Left ventricle myocardium inferior (tissue), 1 donor: Measurements from ENCODE around the gene POLA2. TPM values are rescaled to one million over a fixed set of nuclear protein-coding genes. Genes with fewer than 3 reads are reported as not detected.

Source experiments
- DNase-seq: peaks from one replicate; pipeline ENCODE4 v3.0.0-alpha.2; 2020
- H3K27ac ChIP-seq: fragments of 200-600 bp; replicated peaks from 2 replicates; pipeline ENCODE4 v1.8.0; 2021
- H3K27me3 ChIP-seq: fragments of 200-600 bp; 2 replicates; pipeline ENCODE4 v1.8.0; 2021; ENCODE audit warnings: low read depth
- H3K36me3 ChIP-seq: fragments of 200-600 bp; 2 replicates; pipeline ENCODE4 v1.8.0; 2021
- H3K4me1 ChIP-seq: fragments of 200-600 bp; 2 replicates; pipeline ENCODE4 v1.8.0; 2021
- H3K4me3 ChIP-seq: fragments of 200-600 bp; 2 replicates; pipeline ENCODE4 v1.8.0; 2021; ENCODE audit warnings: mild to moderate bottlenecking, moderate library complexity
- H3K9me3 ChIP-seq: fragments of 200-600 bp; replicated peaks from 2 replicates; pipeline ENCODE4 v1.8.0; 2021
- CTCF ChIP-seq: fragments of 200-600 bp; IDR thresholded peaks from 2 replicates; pipeline ENCODE4 v1.8.0; 2021; ENCODE audit warnings: antibody characterized with exemption, mild to moderate bottlenecking, borderline replicate concordance
- intact Hi-C: fragments of 100-400 bp; cut with micrococcal nuclease; formaldehyde crosslinking; loops from one replicate; pipeline ENCODE4 v1.11.0; 2022
- total RNA-seq: library from RNA; stranded (reverse); fragmentation: NEBNext Ultra II Directional; extraction: Animal tissue kit (Norgen Biotek cat#: 25700); gene quantifications from one replicate; pipeline ENCODE4 v1.2.1, GENCODE V29; 2021
- donor health status: DM: no; HTN: yes; CAD: no; lungs with severe emphysema.

POLA2 gene
- total RNA-seq, 1 donor from 2014 or later = 3.8 TPM

GRCh38 chr11:65279741-65280440 lies 18.1 kb downstream of the POLA2 start:
- Histone ChIP-seq H3K36me3 (peaks cover 29% of the 10 kb centered on the region), H3K27me3 (no peaks in the 10 kb centered on the region), H3K27ac (peak overlapping the region; percentile 69), H3K4me3 (no peak overlapping the region), H3K9me3 (no peaks in the 10 kb centered on the region), H3K4me1 (peaks cover 28% of the 10 kb centered on the region)
- intact Hi-C loops = loop anchor here (5.0 kb wide), 2 partner anchors 32 to 47 kb away; partner anchors contain the start of gene CDC42EP2
- TF ChIP-seq CTCF = no peak
- no peak for DNase-seq

GRCh38 chr11:65280646-65281045 lies 18.9 kb downstream of the POLA2 start:
- Histone ChIP-seq H3K27ac (peak overlapping the region; percentile 69), H3K4me3 (no peak overlapping the region), H3K27me3 (no peaks in the 10 kb centered on the region), H3K36me3 (peaks cover 29% of the 10 kb centered on the region), H3K9me3 (no peaks in the 10 kb centered on the region), H3K4me1 (peaks cover 22% of the 10 kb centered on the region)
- no peak for DNase-seq
- intact Hi-C loops = no loop called here
- TF ChIP-seq CTCF = no peak

GRCh38 chr11:65286686-65287085 lies 24.9 kb downstream of the POLA2 start:
- Histone ChIP-seq H3K4me1 (peaks cover 31% of the 10 kb centered on the region), H3K36me3 (peaks cover 27% of the 10 kb centered on the region), H3K27ac (no peak overlapping the region), H3K9me3 (no peaks in the 10 kb centered on the region), H3K27me3 (no peaks in the 10 kb centered on the region), H3K4me3 (no peak overlapping the region)
- DNase-seq = no peak
- intact Hi-C loops = no loop called here
- TF ChIP-seq CTCF = no peak

- Histone ChIP-seq H3K9me3 (no peaks in the 10 kb centered on the region), H3K27me3 (no peaks in the 10 kb centered on the region), H3K4me3 (no peak overlapping the region), H3K27ac (no peak overlapping the region), H3K4me1 (peaks cover 41% of the 10 kb centered on the region), H3K36me3 (peaks cover 19% of the 10 kb centered on the region)
- no peak for TF ChIP-seq CTCF
- no peak for DNase-seq
- intact Hi-C loops = no loop called here
These were observed 25.8 kb downstream of the POLA2 start for GRCh38 chr11:65287601-65288000.

GRCh38 chr11:65288706-65289536 lies 27.2 kb downstream of the POLA2 start:
- intact Hi-C loops = no loop called here
- H3K9me3 ChIP-seq = no peaks in the 10 kb centered on the region
- H3K4me1 ChIP-seq = peaks cover 52% of the 10 kb centered on the region
- H3K4me3 ChIP-seq = no peak overlapping the region
- peak; percentile 76 for DNase-seq
- no peaks in the 10 kb centered on the region for H3K27me3 ChIP-seq
- no peak for TF ChIP-seq CTCF
- peaks cover 10% of the 10 kb centered on the region for H3K36me3 ChIP-seq
- peak overlapping the region; percentile 90 for H3K27ac ChIP-seq
